Fibroblast of pulmonary artery (primary cell): Measurements from ENCODE around the gene SERPINB12.

ENCODE experiments used
- DNase-seq: peaks from one replicate; pipeline ENCODE4 v3.0.0-alpha.2; 2010; ENCODE audit warnings: low read depth
- H3K4me3 ChIP-seq: replicated peaks from 2 replicates; pipeline ENCODE4 v1.5.1; 2011; ENCODE audit warnings: low read depth, mild to moderate bottlenecking, control low read depth, low read length, moderate library complexity
- TF ChIP-seq, protein P1 (sequence below): IDR thresholded peaks from 2 replicates; pipeline ENCODE4 v1.5.1; 2011; ENCODE audit warnings: mild to moderate bottlenecking, control low read depth, low read length, inconsistent platforms; ENCODE audit errors: missing control alignments

Gene SERPINB12

DNA sequence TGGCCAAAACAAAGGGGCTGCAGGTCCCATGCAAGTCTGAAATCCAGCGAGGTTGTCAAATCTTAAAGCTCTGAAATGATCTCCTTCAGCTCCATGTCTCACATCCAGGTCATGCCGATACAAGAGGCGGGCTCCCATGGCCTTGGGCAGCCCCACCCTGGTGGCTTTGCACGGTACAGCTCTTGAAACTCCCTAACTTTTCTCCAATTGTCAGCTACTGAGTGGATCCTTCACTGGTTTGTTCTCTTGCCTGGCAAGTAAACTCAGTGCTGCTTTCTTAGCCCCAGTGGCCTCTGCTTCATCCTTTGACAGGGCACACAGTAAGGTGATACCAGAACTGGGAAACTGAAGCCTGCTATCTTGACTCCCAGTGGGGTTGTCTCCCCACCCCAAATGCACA lies 71.3 kb downstream of the SERPINB12 start:
- no peak for DNase-seq
- TF ChIP-seq, protein P1, sequence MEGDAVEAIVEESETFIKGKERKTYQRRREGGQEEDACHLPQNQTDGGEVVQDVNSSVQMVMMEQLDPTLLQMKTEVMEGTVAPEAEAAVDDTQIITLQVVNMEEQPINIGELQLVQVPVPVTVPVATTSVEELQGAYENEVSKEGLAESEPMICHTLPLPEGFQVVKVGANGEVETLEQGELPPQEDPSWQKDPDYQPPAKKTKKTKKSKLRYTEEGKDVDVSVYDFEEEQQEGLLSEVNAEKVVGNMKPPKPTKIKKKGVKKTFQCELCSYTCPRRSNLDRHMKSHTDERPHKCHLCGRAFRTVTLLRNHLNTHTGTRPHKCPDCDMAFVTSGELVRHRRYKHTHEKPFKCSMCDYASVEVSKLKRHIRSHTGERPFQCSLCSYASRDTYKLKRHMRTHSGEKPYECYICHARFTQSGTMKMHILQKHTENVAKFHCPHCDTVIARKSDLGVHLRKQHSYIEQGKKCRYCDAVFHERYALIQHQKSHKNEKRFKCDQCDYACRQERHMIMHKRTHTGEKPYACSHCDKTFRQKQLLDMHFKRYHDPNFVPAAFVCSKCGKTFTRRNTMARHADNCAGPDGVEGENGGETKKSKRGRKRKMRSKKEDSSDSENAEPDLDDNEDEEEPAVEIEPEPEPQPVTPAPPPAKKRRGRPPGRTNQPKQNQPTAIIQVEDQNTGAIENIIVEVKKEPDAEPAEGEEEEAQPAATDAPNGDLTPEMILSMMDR = no peak
- no peak overlapping the region for H3K4me3 ChIP-seq

DNA sequence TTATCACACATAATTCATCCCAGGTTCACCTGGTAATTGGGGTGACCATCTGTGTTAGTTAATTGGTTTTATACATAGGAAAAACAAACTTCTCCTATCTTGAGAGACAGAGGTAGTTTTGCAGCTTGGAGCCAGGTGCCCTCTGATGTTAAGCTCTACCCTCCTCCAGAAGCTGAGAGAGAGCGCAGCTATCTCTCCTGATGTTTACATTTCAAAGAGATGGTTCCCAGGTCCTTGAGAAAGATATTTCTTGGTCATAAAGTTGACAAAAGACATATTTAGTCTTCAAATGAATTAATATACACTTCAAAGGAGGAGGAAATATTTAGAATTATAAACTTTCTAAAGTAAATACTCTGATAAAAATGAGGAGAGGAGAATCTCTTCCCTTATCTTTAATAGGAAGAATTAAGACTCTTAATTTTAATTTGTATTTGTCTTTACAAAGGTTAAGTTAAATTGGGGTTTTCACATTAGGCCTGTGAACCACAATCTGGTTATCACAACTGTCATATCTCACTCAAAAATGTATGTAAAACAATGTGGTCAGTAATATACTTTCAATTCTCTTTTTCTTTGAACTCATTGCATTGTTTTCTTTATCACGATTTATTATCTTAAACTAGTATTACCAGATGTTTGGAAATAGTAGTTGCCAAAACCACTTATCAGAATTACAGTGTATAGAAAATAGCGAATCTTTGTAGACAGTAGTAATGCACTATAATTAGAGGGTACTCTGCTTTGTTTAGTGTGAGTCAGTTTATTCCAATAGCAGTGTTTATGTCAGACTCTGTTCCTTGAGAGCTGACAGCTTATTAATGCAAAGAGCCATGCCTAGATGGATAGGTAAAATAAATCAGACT lies 75.1 kb downstream of the SERPINB12 start:
- TF ChIP-seq, protein P1 = no peak
- no peak overlapping the region for H3K4me3 ChIP-seq
- DNase-seq = no peak

DNA sequence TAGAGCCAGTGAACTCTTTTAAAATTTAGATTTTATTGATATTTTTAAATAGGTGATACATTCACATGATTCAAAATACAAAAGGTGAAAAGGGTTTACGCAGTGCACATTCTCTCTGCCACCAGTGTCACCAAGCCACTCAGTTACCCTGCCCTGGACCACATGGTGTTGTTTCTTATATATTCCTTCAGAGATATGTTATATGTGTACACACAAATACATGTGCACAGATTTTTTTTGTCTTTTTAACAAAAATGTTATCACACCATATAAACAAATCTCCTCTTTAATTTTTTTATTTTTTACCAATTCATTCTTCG lies 75.7 kb downstream of the SERPINB12 start:
- no peak for DNase-seq
- TF ChIP-seq, protein P1 = no peak
- H3K4me3 ChIP-seq = no peak overlapping the region
